RPMI7951 (cell line): ENCODE measurements around the gene HRH4. TPM values are rescaled to one million over a fixed set of nuclear protein-coding genes. Genes with fewer than 3 reads are reported as not detected.

Experiments
- DNase-seq: peaks from one replicate; pipeline ENCODE4 v3.0.0-alpha.2; 2012; ENCODE audit warnings: low read depth
- total RNA-seq: library from RNA; depleted of rRNA; stranded (reverse); fragments of >200 nt; shearing (Covaris generic); gene quantifications from 2 replicates; pipeline ENCODE4 v1.2.3, GENCODE V29; 2014; rRNA removed

HRH4 gene
- total RNA-seq, 1 experiment from 2014 or later = not detected

GRCh38 chr18:24509435-24509834, 49.0 kb downstream of the HRH4 start:
- DNase-seq = no peak

GRCh38 chr18:24514439-24514838, 54.0 kb downstream of the HRH4 start:
- peak; percentile 78 for DNase-seq

- no peak for DNase-seq
Observed at GRCh38 chr18:24515721-24516120, 55.3 kb downstream of the HRH4 start.

- DNase-seq = no peak
Observed at GRCh38 chr18:24516261-24516660, 55.8 kb downstream of the HRH4 start.

- no peak for DNase-seq
Observed at GRCh38 chr18:24517554-24517953, 57.1 kb downstream of the HRH4 start.

GRCh38 chr18:24518596-24518995, 58.2 kb downstream of the HRH4 start:
- DNase-seq = no peak

Other genes starting within 250 kb of the HRH4 start
- gene OSBPL1A, start 62.8 kb upstream of the HRH4 start, total RNA-seq = 30.3 and 35.4 TPM in 2 replicates
- 27.2 and 30.5 TPM in 2 replicates for gene IMPACT, start 34.0 kb upstream of the HRH4 start, total RNA-seq